ENCODE measurements around the gene RHEB. TPM values are rescaled to one million over a fixed set of nuclear protein-coding genes. Genes with fewer than 3 reads are reported as not detected.
A peak's percentile ranks its signal among the peaks of the same experiment; 100 is the strongest.

RHEB gene
- total RNA-seq, 1 experiment from 2014 or later = 123 TPM

DNA sequence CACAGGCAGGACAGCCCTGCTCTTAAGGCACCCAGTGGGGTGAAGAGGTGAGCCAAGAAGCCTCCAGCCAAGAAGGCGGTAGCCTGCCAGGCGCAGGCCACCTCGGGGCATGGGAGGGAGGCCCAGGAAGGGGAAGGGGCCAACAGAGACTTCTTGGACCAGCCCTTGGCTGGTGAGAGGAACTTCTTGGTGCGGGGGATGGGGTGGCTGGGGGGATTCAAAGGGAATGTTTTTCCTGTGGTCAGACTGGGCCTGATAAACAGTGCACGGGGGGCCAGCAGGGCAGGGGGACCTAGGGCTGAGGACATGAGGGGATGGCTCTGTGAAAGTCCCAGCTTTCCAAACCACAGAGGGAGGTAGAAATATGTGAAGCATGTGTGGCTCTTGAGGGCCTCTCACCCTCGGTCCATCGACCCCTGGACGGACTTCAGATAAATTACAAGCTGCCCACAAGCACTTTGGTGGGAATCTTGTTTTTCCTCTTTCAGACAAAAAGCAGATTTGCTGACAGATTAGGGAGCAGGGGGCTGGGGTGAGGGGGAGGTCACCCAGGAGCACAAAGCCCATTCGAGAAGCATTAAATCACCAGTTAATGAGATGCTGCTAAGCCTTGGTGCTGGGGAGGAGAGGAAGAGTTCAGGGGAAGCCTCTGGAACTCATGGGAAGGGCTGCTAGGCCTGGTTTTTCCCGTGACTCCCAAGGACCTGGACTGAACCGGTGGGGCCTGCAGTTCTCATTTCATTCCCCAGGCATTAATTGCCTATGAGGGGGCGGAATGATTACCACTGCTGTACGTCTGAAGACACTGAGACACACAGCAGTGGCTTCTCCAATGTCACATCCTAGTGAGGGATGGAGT, 91.1 kb downstream of the RHEB start:
- Mint-ChIP-seq H3K4me1 (ENCODE audit: low read depth, unreplicated experiment) (peaks cover 17% of the 10 kb centered on the region), H3K36me3 (ENCODE audit: insufficient read depth, unreplicated experiment) (peaks cover 7% of the 10 kb centered on the region), H3K9me3 (ENCODE audit: low read depth, unreplicated experiment) (no peaks in the 10 kb centered on the region), H3K27me3 (ENCODE audit: unreplicated experiment) (peaks cover 7% of the 10 kb centered on the region), H3K27ac (ENCODE audit: unreplicated experiment) (no peak overlapping the region), H3K4me3 (ENCODE audit: low read depth, unreplicated experiment) (no peak overlapping the region)
- TF ChIP-seq, protein P1, sequence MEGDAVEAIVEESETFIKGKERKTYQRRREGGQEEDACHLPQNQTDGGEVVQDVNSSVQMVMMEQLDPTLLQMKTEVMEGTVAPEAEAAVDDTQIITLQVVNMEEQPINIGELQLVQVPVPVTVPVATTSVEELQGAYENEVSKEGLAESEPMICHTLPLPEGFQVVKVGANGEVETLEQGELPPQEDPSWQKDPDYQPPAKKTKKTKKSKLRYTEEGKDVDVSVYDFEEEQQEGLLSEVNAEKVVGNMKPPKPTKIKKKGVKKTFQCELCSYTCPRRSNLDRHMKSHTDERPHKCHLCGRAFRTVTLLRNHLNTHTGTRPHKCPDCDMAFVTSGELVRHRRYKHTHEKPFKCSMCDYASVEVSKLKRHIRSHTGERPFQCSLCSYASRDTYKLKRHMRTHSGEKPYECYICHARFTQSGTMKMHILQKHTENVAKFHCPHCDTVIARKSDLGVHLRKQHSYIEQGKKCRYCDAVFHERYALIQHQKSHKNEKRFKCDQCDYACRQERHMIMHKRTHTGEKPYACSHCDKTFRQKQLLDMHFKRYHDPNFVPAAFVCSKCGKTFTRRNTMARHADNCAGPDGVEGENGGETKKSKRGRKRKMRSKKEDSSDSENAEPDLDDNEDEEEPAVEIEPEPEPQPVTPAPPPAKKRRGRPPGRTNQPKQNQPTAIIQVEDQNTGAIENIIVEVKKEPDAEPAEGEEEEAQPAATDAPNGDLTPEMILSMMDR (IDR thresholded peaks at IDR 0.05; ENCODE audit: unreplicated experiment) = no peak
- no TSS peak for BruUV-seq (replicated peaks)
- CTCF ChIA-PET = no interaction called here
- DNase-seq = no peak
- intact Hi-C loops (cut with micrococcal nuclease; ENCODE audit: unreplicated experiment) = no loop called here

DNA sequence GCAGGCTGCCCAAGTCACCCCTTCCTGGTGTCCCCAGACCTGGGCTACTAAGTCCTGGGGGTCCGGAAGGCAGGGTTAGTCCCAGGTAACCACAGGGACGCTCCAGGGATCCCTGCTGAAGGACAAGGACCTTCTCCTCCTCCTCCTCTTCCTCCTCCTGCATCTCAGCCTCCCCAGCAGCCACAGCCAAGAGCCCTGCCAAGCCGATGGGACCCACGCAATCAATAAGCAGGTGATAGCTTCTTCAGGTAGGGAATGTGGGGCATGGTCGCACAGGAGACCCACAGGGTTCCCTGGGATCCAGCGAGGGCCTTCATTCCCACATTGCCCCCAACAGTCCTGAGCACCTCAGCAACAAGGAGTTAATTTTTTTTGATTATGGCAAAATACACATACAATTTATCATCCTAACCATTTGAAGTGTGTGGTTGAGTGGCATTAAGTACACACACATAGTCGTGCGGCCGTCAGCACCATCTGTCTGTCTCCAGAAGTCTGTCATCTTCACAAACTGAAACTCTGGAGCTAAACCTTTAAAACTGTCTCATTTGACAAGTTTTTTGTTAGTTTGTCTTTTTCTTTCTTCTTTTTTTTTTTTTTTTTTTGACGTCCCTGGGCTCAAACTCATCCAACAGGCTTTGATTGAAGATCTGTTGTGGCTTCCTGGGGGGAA, 91.9 kb downstream of the RHEB start:
- Mint-ChIP-seq H3K27me3 (ENCODE audit: unreplicated experiment) (peaks cover 2% of the 10 kb centered on the region), H3K27ac (ENCODE audit: unreplicated experiment) (no peak overlapping the region), H3K9me3 (ENCODE audit: low read depth, unreplicated experiment) (no peaks in the 10 kb centered on the region), H3K4me1 (ENCODE audit: low read depth, unreplicated experiment) (peaks cover 17% of the 10 kb centered on the region), H3K36me3 (ENCODE audit: insufficient read depth, unreplicated experiment) (peaks cover 7% of the 10 kb centered on the region), H3K4me3 (ENCODE audit: low read depth, unreplicated experiment) (no peak overlapping the region)
- TF ChIP-seq, protein P1 (IDR thresholded peaks at IDR 0.05; ENCODE audit: unreplicated experiment) = no peak
- DNase-seq = no peak
- CTCF ChIA-PET = no interaction called here
- intact Hi-C loops (cut with micrococcal nuclease; ENCODE audit: unreplicated experiment) = no loop called here
- no TSS peak for BruUV-seq (replicated peaks)

DNA sequence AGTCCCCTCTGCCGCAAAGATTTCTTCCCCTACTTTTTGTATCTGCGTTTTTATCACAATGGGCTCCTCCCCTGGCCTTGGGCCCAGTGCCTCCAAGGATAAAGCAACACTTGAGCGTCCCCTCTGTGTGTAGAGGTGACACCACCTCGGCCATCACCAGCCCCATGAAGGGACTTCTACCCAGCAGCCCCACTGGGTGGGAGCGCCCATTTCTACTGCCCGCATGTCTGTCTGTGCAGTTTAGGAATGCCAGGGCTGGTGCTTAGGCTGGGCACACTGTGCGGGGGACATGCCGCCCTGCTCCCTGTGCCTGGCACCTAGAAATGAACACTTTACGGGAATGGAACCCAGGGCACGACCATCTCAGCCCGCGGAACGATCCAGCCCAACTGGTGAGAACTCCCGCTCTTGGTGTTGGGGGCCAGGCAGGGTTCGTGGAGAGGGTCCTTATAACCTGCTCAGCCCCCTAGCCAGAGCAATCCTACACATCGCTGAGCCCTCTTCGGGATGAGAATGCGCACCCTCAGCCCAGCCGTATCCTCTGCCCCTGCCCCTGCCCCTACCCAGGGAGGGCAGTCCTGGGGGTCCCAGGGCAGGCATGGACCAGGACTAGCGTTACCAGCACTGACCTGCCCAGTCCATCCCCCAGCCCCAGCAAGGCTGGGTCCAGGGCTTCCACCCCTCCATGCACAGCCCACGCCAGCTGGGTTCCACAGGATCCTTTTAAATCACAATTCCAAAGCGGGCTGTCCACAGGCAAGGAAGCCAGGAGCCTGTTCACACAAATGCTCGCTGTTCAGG, 92.6 kb downstream of the RHEB start:
- no peak for DNase-seq
- peaks cover 5% of the 10 kb centered on the region for H3K27me3 Mint-ChIP-seq (ENCODE audit: unreplicated experiment)
- peak overlapping the region; percentile 3 for H3K4me3 Mint-ChIP-seq (ENCODE audit: low read depth, unreplicated experiment)
- H3K9me3 Mint-ChIP-seq (ENCODE audit: low read depth, unreplicated experiment) = peaks cover 6% of the 10 kb centered on the region
- BruUV-seq (replicated peaks) = no TSS peak
- no peak overlapping the region for H3K27ac Mint-ChIP-seq (ENCODE audit: unreplicated experiment)
- peaks cover 7% of the 10 kb centered on the region for H3K36me3 Mint-ChIP-seq (ENCODE audit: insufficient read depth, unreplicated experiment)
- intact Hi-C loops (cut with micrococcal nuclease; ENCODE audit: unreplicated experiment) = no loop called here
- TF ChIP-seq, protein P1 (IDR thresholded peaks at IDR 0.05; ENCODE audit: unreplicated experiment) = no peak
- CTCF ChIA-PET = interaction anchor here (1.1 kb wide), 1 partner anchor 33 kb away, joined by 3 read pairs; no protein-coding TSS in a partner anchor
- peaks cover 17% of the 10 kb centered on the region for H3K4me1 Mint-ChIP-seq (ENCODE audit: low read depth, unreplicated experiment)

DNA sequence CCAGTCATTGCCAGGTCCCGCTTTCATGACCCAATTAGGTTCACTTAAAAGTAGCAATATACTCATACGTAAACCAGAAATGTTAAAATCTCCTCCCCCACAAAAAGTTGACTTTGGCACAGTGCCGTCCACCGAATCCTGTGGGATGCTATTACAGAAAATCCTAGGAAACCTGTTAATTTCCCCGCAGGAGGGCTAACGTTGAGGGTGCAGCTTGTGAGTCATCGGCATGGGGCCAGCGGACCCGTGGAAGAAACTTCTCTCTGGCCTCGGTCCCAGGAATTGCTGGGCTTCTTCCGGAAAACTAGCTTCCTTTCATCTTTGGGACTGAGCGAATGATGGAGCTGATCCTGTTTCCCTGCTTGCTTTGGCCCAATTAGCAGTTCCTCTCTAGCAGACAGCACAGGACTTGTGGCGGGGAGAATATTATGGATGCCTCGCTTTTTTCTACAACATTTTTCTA, 93.2 kb downstream of the RHEB start:
- intact Hi-C loops (cut with micrococcal nuclease; ENCODE audit: unreplicated experiment) = no loop called here
- H3K36me3 Mint-ChIP-seq (ENCODE audit: insufficient read depth, unreplicated experiment) = peaks cover 7% of the 10 kb centered on the region
- H3K27ac Mint-ChIP-seq (ENCODE audit: unreplicated experiment) = no peak overlapping the region
- H3K4me3 Mint-ChIP-seq (ENCODE audit: low read depth, unreplicated experiment) = peak overlapping the region; percentile 3
- TF ChIP-seq, protein P1 (IDR thresholded peaks at IDR 0.05; ENCODE audit: unreplicated experiment) = no peak
- no TSS peak for BruUV-seq (replicated peaks)
- H3K4me1 Mint-ChIP-seq (ENCODE audit: low read depth, unreplicated experiment) = peaks cover 17% of the 10 kb centered on the region
- DNase-seq = peak; percentile 46
- CTCF ChIA-PET = interaction anchor here (1.1 kb wide), 1 partner anchor 33 kb away, joined by 3 read pairs; no protein-coding TSS in a partner anchor
- H3K27me3 Mint-ChIP-seq (ENCODE audit: unreplicated experiment) = peaks cover 11% of the 10 kb centered on the region
- peaks cover 9% of the 10 kb centered on the region for H3K9me3 Mint-ChIP-seq (ENCODE audit: low read depth, unreplicated experiment)
